Keratinocyte (primary cell): ENCODE data around the gene DSCAM. TPM values are rescaled to one million over a fixed set of nuclear protein-coding genes. Genes with fewer than 3 reads are reported as not detected.

Source experiments
- DNase-seq: peaks from one replicate; pipeline ENCODE4 v3.0.0-alpha.2; 2011; ENCODE audit warnings: low read depth, missing footprints, low spot score
- FAIRE-seq: peaks from 2 replicates; lab custom pipeline; 2011; peaks lifted over from hg19 to GRCh38; lab: Jason Lieb, UNC
- H2AFZ ChIP-seq: 2 replicates; pipeline ENCODE4 v1.6.0; 2012; ENCODE audit warnings: low read length, control low read depth, inconsistent platforms; ENCODE audit not compliant: control insufficient read depth
- H3K27ac ChIP-seq: 2 replicates; pipeline ENCODE4 v1.5.1; 2011; ENCODE audit warnings: low read length; ENCODE audit not compliant: control insufficient read depth, insufficient read depth
- H3K27me3 ChIP-seq: 3 replicates; pipeline ENCODE4 v1.6.0; 2011; ENCODE audit warnings: low read length; ENCODE audit not compliant: control insufficient read depth, insufficient read depth; ENCODE audit errors: extremely low read depth
- H3K36me3 ChIP-seq, 2 experiments: 2 replicates in 1 of 2; 3 replicates in 1 of 2; pipeline ENCODE4 v1.5.1; 2011; ENCODE audit warnings: low read length in 2 of 2, mild to moderate bottlenecking in 1 of 2; ENCODE audit not compliant: control insufficient read depth in 2 of 2, insufficient read depth in 2 of 2; ENCODE audit errors: extremely low read depth in 1 of 2
- H3K4me1 ChIP-seq: 3 replicates; pipeline ENCODE4 v1.5.1; 2011; ENCODE audit warnings: low read length; ENCODE audit not compliant: control insufficient read depth, insufficient read depth; ENCODE audit errors: extremely low read depth
- H3K4me2 ChIP-seq: 3 replicates; pipeline ENCODE4 v1.6.0; 2011; ENCODE audit warnings: low read depth, low read length; ENCODE audit not compliant: control insufficient read depth, insufficient read depth; ENCODE audit errors: extremely low read depth
- H3K4me3 ChIP-seq, 3 experiments: fragments of 200-600 bp in 1 of 3; sonication (generic) in 1 of 3; 2 replicates in 2 of 3; 3 replicates in 1 of 3; pipeline ENCODE4 v1.5.1; 2011 to 2016; ENCODE audit warnings: low read length in 3 of 3, mild to moderate bottlenecking in 3 of 3, control low read depth in 2 of 3, inconsistent platforms in 1 of 3, low read depth in 1 of 3, mixed read lengths in 1 of 3, mixed run types in 1 of 3, moderate library complexity in 1 of 3; ENCODE audit not compliant: control insufficient read depth in 2 of 3, insufficient read depth in 2 of 3; ENCODE audit errors: extremely low read depth in 1 of 3
- H3K79me2 ChIP-seq: 2 replicates; pipeline ENCODE4 v1.6.0; 2012; ENCODE audit warnings: low read length; ENCODE audit not compliant: control insufficient read depth, insufficient read depth
- H3K9ac ChIP-seq: 3 replicates; pipeline ENCODE4 v1.6.0; 2011; ENCODE audit warnings: low read length; ENCODE audit not compliant: control insufficient read depth, insufficient read depth; ENCODE audit errors: extremely low read depth
- H3K9me1 ChIP-seq: 3 replicates; pipeline ENCODE4 v1.6.0; 2011; ENCODE audit warnings: low read length; ENCODE audit not compliant: control insufficient read depth, insufficient read depth; ENCODE audit errors: extremely low read depth
- H3K9me3 ChIP-seq: 2 replicates; pipeline ENCODE4 v1.5.1; 2012; ENCODE audit warnings: low read depth, low read length; ENCODE audit not compliant: control insufficient read depth
- H4K20me1 ChIP-seq: 3 replicates; pipeline ENCODE4 v1.6.0; 2011; ENCODE audit warnings: low read length; ENCODE audit not compliant: control insufficient read depth, insufficient read depth; ENCODE audit errors: extremely low read depth
- CTCF ChIP-seq, 3 experiments: IDR thresholded peaks in 1 of 3; conservative IDR thresholded peaks in 1 of 3; optimal IDR thresholded peaks in 1 of 3; 2 replicates in 2 of 3; 3 replicates in 1 of 3; pipeline versions ENCODE3 to v1.5.1; 2011; ENCODE audit warnings: low read length in 3 of 3, mild to moderate bottlenecking in 3 of 3, moderate library complexity in 2 of 3, control low read depth in 1 of 3, inconsistent platforms in 1 of 3; ENCODE audit not compliant: insufficient read depth in 2 of 3; ENCODE audit errors: extremely low read depth in 1 of 3
- EZH2 ChIP-seq: IDR thresholded peaks from one replicate; pipeline ENCODE4 v1.6.1; 2012; ENCODE audit warnings: inconsistent platforms, mild to moderate bottlenecking, low read length, moderate library complexity
- dilution Hi-C: fragments of 300-500 bp; cut with MboI; formaldehyde crosslinking; loops from one replicate; pipeline ENCODE4 v1.7.0; 2020; ENCODE audit warnings: low sequenced_read_pairs; ENCODE audit not compliant: extremely low pct_ligation_motif_present
- polyA plus RNA-seq, 5 experiments: library from polyadenylated mRNA; depleted of rRNA in 3 of 5; stranded (reverse) in 3 of 5; stranded (forward) in 1 of 5; unstranded in 1 of 5; fragments of >200 nt; gene quantifications; 1 replicate in 1 of 5; 2 replicates in 3 of 5; 3 replicates in 1 of 5; pipeline versions ENCODE4 v1.2.1 to v1.2.3, GENCODE V29; 2011 to 2012; ENCODE audit warnings: missing spikeins in 2 of 5, low read depth in 1 of 5, low replicate concordance in 1 of 5

Gene DSCAM
- polyA plus RNA-seq, 1 donor (not counting 4 experiments of a cell fraction or from before 2014, with no cell fraction given) = 2.1 TPM

- Histone ChIP-seq H3K9me3 (no peaks in the 10 kb centered on the region), H3K36me3 (no peaks in the 10 kb centered on the region), H2AFZ (no peak overlapping the region), H3K27me3 (no peaks in the 10 kb centered on the region), H3K27ac (no peak overlapping the region), H3K79me2 (no peaks in the 10 kb centered on the region), H4K20me1 (no peaks in the 10 kb centered on the region), H3K4me3 (no peak overlapping the region), H3K9ac (no peak overlapping the region), H3K9me1 (no peaks in the 10 kb centered on the region), H3K4me1 (peaks cover 5% of the 10 kb centered on the region), H3K4me2 (no peak overlapping the region)
- no peak for TF ChIP-seq EZH2
- no peak for TF ChIP-seq CTCF (optimal IDR thresholded peaks at IDR 0.05 in 1 of 3, IDR thresholded peaks at IDR 0.05 in 1 of 3, conservative IDR thresholded peaks at IDR 0.05 in 1 of 3; ENCODE audit: extremely low read depth in 1 of 3, insufficient read depth in 2 of 3, low read length in 3 of 3)
- dilution Hi-C loops = no loop called here
- no peak for FAIRE-seq
- no peak for DNase-seq
Measured at GRCh38 chr21:40276001-40276400, 571.0 kb downstream of the DSCAM start.

- H3K27ac ChIP-seq = no peak overlapping the region
- no peak for TF ChIP-seq CTCF (optimal IDR thresholded peaks at IDR 0.05 in 1 of 3, IDR thresholded peaks at IDR 0.05 in 1 of 3, conservative IDR thresholded peaks at IDR 0.05 in 1 of 3; ENCODE audit: extremely low read depth in 1 of 3, insufficient read depth in 2 of 3, low read length in 3 of 3)
- TF ChIP-seq EZH2 = no peak
- H4K20me1 ChIP-seq = no peaks in the 10 kb centered on the region
- FAIRE-seq = no peak
- dilution Hi-C loops = no loop called here
- H3K36me3 ChIP-seq = no peaks in the 10 kb centered on the region
- H3K4me2 ChIP-seq = no peak overlapping the region
- no peaks in the 10 kb centered on the region for H3K79me2 ChIP-seq
- no peaks in the 10 kb centered on the region for H3K9me1 ChIP-seq
- no peak overlapping the region for H2AFZ ChIP-seq
- no peak for DNase-seq
- no peaks in the 10 kb centered on the region for H3K27me3 ChIP-seq
- no peak overlapping the region for H3K9ac ChIP-seq
- H3K4me1 ChIP-seq = no peaks in the 10 kb centered on the region
- H3K4me3 ChIP-seq = no peak overlapping the region
- H3K9me3 ChIP-seq = no peaks in the 10 kb centered on the region
Measured at GRCh38 chr21:40272037-40272436, 574.9 kb downstream of the DSCAM start.
